GM23248 (cell line): Measurements from ENCODE around the gene ETS1. TPM values are rescaled to one million over a fixed set of nuclear protein-coding genes. Genes with fewer than 3 reads are reported as not detected.
A peak's percentile ranks its signal among the peaks of the same experiment; 100 is the strongest.

Experiments used
- DNase-seq: peaks from one replicate; pipeline ENCODE4 v3.0.0-alpha.2; 2015
- H2AFZ ChIP-seq: fragments of 200-600 bp; sonication (generic); 2 replicates; pipeline ENCODE4 v1.6.1; 2016; ENCODE audit warnings: antibody characterized with exemption
- H3F3A ChIP-seq: fragments of 200-600 bp; sonication (generic); 2 replicates; pipeline ENCODE4 v1.6.1; 2016; ENCODE audit warnings: mild to moderate bottlenecking, antibody characterized with exemption, mixed run types; ENCODE audit not compliant: insufficient read depth
- H3K27ac ChIP-seq: fragments of 200-600 bp; sonication (generic); 2 replicates; pipeline ENCODE4 v1.5.1; 2016; ENCODE audit warnings: mild to moderate bottlenecking
- H3K27me3 ChIP-seq: fragments of 200-600 bp; sonication (generic); replicated peaks from 2 replicates; pipeline ENCODE4 v1.6.1; 2016; ENCODE audit warnings: mild to moderate bottlenecking; ENCODE audit not compliant: insufficient read depth
- H3K36me3 ChIP-seq: fragments of 200-600 bp; sonication (generic); 2 replicates; pipeline ENCODE4 v1.6.1; 2016; ENCODE audit warnings: low read depth, mild to moderate bottlenecking
- H3K4me1 ChIP-seq: fragments of 200-600 bp; sonication (generic); 2 replicates; pipeline ENCODE4 v1.6.1; 2016; ENCODE audit warnings: mild to moderate bottlenecking; ENCODE audit not compliant: insufficient read depth
- H3K4me2 ChIP-seq: fragments of 200-600 bp; sonication (generic); one replicate; pipeline ENCODE4 v1.6.1; 2016; ENCODE audit warnings: mild to moderate bottlenecking; ENCODE audit not compliant: unreplicated experiment
- H3K4me3 ChIP-seq: fragments of 200-600 bp; sonication (generic); 2 replicates; pipeline ENCODE4 v1.5.1; 2016; ENCODE audit warnings: mild to moderate bottlenecking
- H3K79me2 ChIP-seq: fragments of 200-600 bp; sonication (generic); 2 replicates; pipeline ENCODE4 v1.6.1; 2016; ENCODE audit warnings: mild to moderate bottlenecking; ENCODE audit not compliant: insufficient read depth
- H3K9ac ChIP-seq: fragments of 200-600 bp; sonication (generic); 2 replicates; pipeline ENCODE4 v1.6.1; 2016; ENCODE audit warnings: mild to moderate bottlenecking
- H3K9me2 ChIP-seq: fragments of 200-600 bp; sonication (generic); 2 replicates; pipeline ENCODE4 v1.6.1; 2016; ENCODE audit warnings: mixed run types, mild to moderate bottlenecking, moderate library complexity; ENCODE audit not compliant: insufficient read depth
- H3K9me3 ChIP-seq: fragments of 200-600 bp; sonication (generic); one replicate; pipeline ENCODE4 v1.6.1; 2017; ENCODE audit warnings: low read depth
- H4K20me1 ChIP-seq: fragments of 200-600 bp; sonication (generic); 2 replicates; pipeline ENCODE4 v1.6.0; 2016; ENCODE audit not compliant: insufficient read depth
- EZH2 ChIP-seq: fragments of 200-600 bp; sonication (generic); IDR thresholded peaks from 2 replicates; pipeline ENCODE4 v1.6.1; 2018; ENCODE audit warnings: antibody characterized with exemption, mild to moderate bottlenecking; ENCODE audit not compliant: insufficient read depth, poor library complexity, severe bottlenecking
- EZH2phosphoT487 ChIP-seq: fragments of 200-600 bp; sonication (generic); IDR thresholded peaks from 2 replicates; pipeline ENCODE4 v1.6.1; 2018; ENCODE audit warnings: antibody characterized with exemption, moderate library complexity, mild to moderate bottlenecking, low read depth; ENCODE audit not compliant: insufficient read depth
- WGBS, 2 experiments: methylation state at CpG; one replicate each; pipeline ENCODE4 v1.1.6; 2015 to 2017; ENCODE audit warnings: low lambda C conversion rate in 2 of 2, low coverage in 1 of 2; ENCODE audit errors: missing lambda C conversion rate in 2 of 2; 5-methylcytosine and 5-hydroxymethylcytosine counted together
- in situ Hi-C: fragments of 300-500 bp; cut with MboI; formaldehyde crosslinking; loops from 2 replicates; pipeline ENCODE4 v1.15.0; 2020
- polyA plus RNA-seq: library from polyadenylated mRNA; unstranded; fragments of >200 nt; fragmentation: Nextera tagmentation; extraction: Ambion mirVana; gene quantifications from 2 replicates; pipeline ENCODE4 v1.2.1, GENCODE V29; 2016
- total RNA-seq: library from RNA; depleted of rRNA; stranded (reverse); fragments of >200 nt; shearing (Covaris generic); gene quantifications from 2 replicates; pipeline ENCODE4 v1.2.3, GENCODE V29; 2014

The ETS1 gene
- total and polyA plus RNA-seq, 2 experiments from 2014 or later = 19.9 to 61.0 TPM

DNA sequence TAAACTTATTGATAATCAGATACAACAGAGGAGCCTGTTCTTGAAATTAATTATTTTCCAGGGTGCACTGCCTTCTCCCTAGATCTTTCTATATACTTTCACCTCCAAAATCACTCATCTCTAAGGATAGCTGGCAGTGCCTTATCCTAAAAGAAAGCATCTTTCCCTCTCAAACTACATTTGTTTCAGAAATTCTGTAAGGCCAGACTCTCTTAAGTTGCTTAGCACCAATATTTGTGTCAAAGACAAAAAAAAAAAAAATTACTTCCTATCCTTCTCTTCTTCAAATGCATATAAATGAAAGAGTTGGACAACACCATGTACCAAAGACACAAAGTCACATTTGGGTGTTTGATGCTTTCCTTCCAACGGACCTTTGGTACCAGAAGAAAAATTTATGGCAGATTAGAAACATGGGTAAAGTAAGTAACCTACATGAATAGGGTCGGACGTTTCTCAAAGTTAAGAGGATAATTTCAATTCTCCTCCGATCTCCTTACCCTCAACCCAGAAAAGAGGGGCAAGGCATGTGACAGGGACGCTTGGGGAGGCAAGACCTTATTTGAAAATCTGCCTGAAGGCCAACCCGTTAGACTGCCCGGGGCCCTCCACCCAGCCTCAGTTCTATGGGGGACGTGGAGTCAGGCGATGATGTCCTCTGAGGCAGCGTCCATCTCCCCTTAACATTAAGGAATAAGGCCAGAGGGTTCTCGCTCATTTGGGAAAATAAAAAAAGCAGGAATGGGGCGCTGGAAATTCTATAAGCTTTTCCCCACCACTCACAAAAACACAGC, 66.3 kb downstream of the ETS1 start:
- H3F3A ChIP-seq = peaks cover 67% of the 10 kb centered on the region
- H3K79me2 ChIP-seq = peaks cover 59% of the 10 kb centered on the region
- peak overlapping the region; percentile 99 for H3K4me3 ChIP-seq
- peak overlapping the region; percentile 92 for H3K4me2 ChIP-seq
- peaks cover 58% of the 10 kb centered on the region for H3K4me1 ChIP-seq
- DNase-seq = peak; percentile 42
- TF ChIP-seq EZH2phosphoT487 (no peak), EZH2 (no peak)
- peaks cover 27% of the 10 kb centered on the region; the same call in 1 of the 2 replicates for H4K20me1 ChIP-seq
- 1% methylated on average over 12 of the region's 12 CpGs for WGBS, 2 experiments
- no peaks in the 10 kb centered on the region for H3K27me3 ChIP-seq
- no peaks in the 10 kb centered on the region for H3K9me3 ChIP-seq
- peak overlapping the region; percentile 100 for H3K9ac ChIP-seq
- in situ Hi-C loops = loop anchor here (25.0 kb wide), 1 partner anchor 484 kb away; no protein-coding TSS in a partner anchor
- 0 out of 2 replicates have a peak, but pooled peaks cover 7% of the 10 kb centered on the region for H3K36me3 ChIP-seq
- no peak overlapping the region for H2AFZ ChIP-seq
- H3K9me2 ChIP-seq = no peaks in the 10 kb centered on the region
- peak overlapping the region; percentile 99 for H3K27ac ChIP-seq

DNA sequence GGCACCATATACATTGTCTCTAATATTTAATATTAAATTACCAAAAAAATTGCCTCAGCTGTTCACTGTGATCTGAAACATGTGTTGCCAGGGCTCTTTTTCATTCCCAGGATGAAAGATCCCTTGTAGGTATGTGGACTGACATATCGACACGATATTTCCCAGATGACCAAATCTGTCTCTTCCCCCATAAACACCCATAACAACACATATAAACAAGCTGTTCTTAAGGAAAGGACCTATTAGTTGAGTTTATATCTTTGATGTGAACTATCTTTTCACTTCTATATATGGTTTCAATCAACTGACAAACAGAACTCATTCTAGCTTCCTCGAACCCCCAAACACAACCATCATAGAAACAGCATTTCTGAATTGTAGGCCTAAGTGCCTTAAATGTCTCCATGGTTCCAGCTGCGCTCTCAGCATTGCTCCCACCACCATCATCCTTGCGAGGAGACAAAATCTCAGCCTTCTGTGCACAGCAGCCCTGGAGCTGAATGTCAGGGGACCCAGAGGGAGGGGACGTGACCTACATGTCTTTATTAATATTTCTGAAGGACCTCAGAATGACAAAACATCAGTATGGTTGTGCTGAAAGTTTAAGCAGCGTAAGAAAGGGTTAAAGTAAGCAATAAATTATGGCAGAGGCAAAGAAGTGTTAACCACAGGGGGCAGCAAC, 67.0 kb downstream of the ETS1 start:
- Histone ChIP-seq H2AFZ (no peak overlapping the region), H3K27ac (peak overlapping the region; percentile 99), H3K4me3 (peak overlapping the region; percentile 99), H3K79me2 (peaks cover 67% of the 10 kb centered on the region), H4K20me1 (peaks cover 34% of the 10 kb centered on the region; the same call in 1 of the 2 replicates), H3K4me2 (peak overlapping the region; percentile 92), H3K9me3 (no peaks in the 10 kb centered on the region), H3K4me1 (peaks cover 60% of the 10 kb centered on the region), H3K9ac (peak overlapping the region; percentile 100), H3F3A (peaks cover 69% of the 10 kb centered on the region), H3K36me3 (0 out of 2 replicates have a peak, but pooled peaks cover 7% of the 10 kb centered on the region), H3K9me2 (no peaks in the 10 kb centered on the region), H3K27me3 (no peaks in the 10 kb centered on the region)
- no peak for TF ChIP-seq EZH2phosphoT487
- no peak for TF ChIP-seq EZH2
- in situ Hi-C loops = loop anchor here (25.0 kb wide), 1 partner anchor 483 kb away; no protein-coding TSS in a partner anchor
- DNase-seq = peak; percentile 37
- WGBS, 2 experiments = 21 to 26% methylated on average over 7 of the region's 7 CpGs

DNA sequence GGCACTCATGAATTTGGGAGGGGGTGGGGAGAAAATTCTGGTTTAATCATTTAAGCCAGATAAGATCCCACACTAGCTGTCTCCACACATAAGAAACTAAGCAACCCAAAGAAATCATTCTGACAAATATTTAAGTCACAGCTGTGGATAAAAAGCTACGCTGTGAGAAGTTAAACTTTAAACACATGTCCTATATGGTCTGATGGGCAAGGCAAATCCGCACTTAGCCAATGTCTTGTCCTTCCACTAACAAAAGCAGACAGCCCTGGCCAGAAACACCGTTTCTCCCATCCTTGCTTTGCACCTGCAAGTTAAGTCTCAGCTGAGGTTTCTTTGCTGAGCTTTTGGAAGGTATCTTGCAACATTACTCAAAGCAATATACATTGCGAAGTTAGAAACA, 68.0 kb downstream of the ETS1 start:
- DNase-seq = peak; percentile 20
- H3K4me1 ChIP-seq = peaks cover 60% of the 10 kb centered on the region
- no peak for TF ChIP-seq EZH2
- no peak for TF ChIP-seq EZH2phosphoT487

More for the DNA sequence above, 68.0 kb downstream of the ETS1 start:
- Histone ChIP-seq H3K4me3 (peak overlapping the region; percentile 99), H3K4me2 (peak overlapping the region; percentile 92), H4K20me1 (peaks cover 44% of the 10 kb centered on the region; the same call in 1 of the 2 replicates), H2AFZ (no peak overlapping the region), H3K9ac (peak overlapping the region; percentile 100), H3K27me3 (no peaks in the 10 kb centered on the region), H3K9me3 (no peaks in the 10 kb centered on the region), H3K79me2 (peaks cover 77% of the 10 kb centered on the region), H3K36me3 (0 out of 2 replicates have a peak, but pooled peaks cover 7% of the 10 kb centered on the region), H3K9me2 (no peaks in the 10 kb centered on the region), H3F3A (peaks cover 64% of the 10 kb centered on the region), H3K27ac (peak overlapping the region; percentile 99)
- in situ Hi-C loops = loop anchor here (25.0 kb wide), 1 partner anchor 482 kb away; no protein-coding TSS in a partner anchor
- WGBS, 2 experiments = 44 to 46% methylated on average over 4 of the region's 4 CpGs
